Ovary (tissue), 9 donors: Measurements from ENCODE around the gene CENPX. TPM values are rescaled to one million over a fixed set of nuclear protein-coding genes. Genes with fewer than 3 reads are reported as not detected.

Experiments
- DNase-seq, 5 donors: peaks; one replicate each; pipeline ENCODE4 v3.0.0-alpha.2; 2019 to 2020
- H3K27ac ChIP-seq, 2 donors: fragments of 200-600 bp; one replicate each; pipeline versions ENCODE4 v1.5.1 to v1.8.0; 2019 to 2022
- H3K27me3 ChIP-seq: fragments of 200-600 bp; one replicate; pipeline ENCODE4 v1.8.0; 2022
- H3K36me3 ChIP-seq: fragments of 200-600 bp; sonication (generic); one replicate; pipeline ENCODE4 v1.5.1; 2019
- H3K4me1 ChIP-seq: one replicate; pipeline ENCODE4 v1.8.1; 2013; ENCODE audit warnings: mild to moderate bottlenecking, moderate library complexity; ENCODE audit not compliant: insufficient read depth
- H3K4me3 ChIP-seq: fragments of 200-600 bp; sonication (generic); one replicate; pipeline ENCODE4 v1.5.1; 2017
- H3K9me3 ChIP-seq, 2 donors: fragments of 200-600 bp in 1 of 2; sonication (generic) in 1 of 2; one replicate each; pipeline versions ENCODE4 v1.5.1 to v1.8.1; 2013 to 2019; ENCODE audit warnings: mild to moderate bottlenecking in 1 of 2, moderate library complexity in 1 of 2
- EP300 ChIP-seq: sonication (generic); formaldehyde crosslinking; IDR thresholded peaks from one replicate; pipeline ENCODE4 v1.6.1; 2017; ENCODE audit warnings: antibody characterized with exemption
- POLR2A ChIP-seq: fragments of 450-650 bp; IDR thresholded peaks from one replicate; pipeline ENCODE4 v1.6.1; 2017; ENCODE audit warnings: antibody characterized with exemption, mild to moderate bottlenecking, moderate library complexity
- WGBS, 3 donors: extraction: QIAGEN DNeasy Blood & Tissue Kit in 1 of 3; methylation state at CpG; one replicate each; pipeline versions ENCODE4 v1.1.5 to v1.1.7; 2013 to 2017; 5-methylcytosine and 5-hydroxymethylcytosine counted together
- intact Hi-C, 4 donors: fragments of 100-400 bp; cut with DNase I; formaldehyde crosslinking; loops; one replicate each; pipeline versions ENCODE4 v1.11.0 to v1.15.1; 2022 to 2023
- polyA plus RNA-seq, 2 donors: library from polyadenylated mRNA; stranded (reverse); fragments of 200-250 nt in 1 of 2; fragments of 350-450 nt in 1 of 2; fragmentation: Illumina TruSeq in 1 of 2; extraction: RNeasy Lipid Tissue Mini Kit (QIAGEN cat#74804) in 1 of 2; gene quantifications; one replicate each; pipeline ENCODE4 v1.2.3, GENCODE V29; 2013 to 2014
- total RNA-seq, 7 donors: library from RNA; depleted of rRNA in 2 of 7; stranded (reverse); fragments of >200 nt in 2 of 7; fragmentation: NEBNext Ultra II Directional in 3 of 7; extraction: Animal tissue kit (Norgen Biotek cat#: 25700) in 3 of 7; gene quantifications; one replicate each; pipeline versions ENCODE4 v1.1.0 to v1.2.4, GENCODE V29; 2016 to 2023
- TF ChIP-seq, protein P1 (sequence below), 3 donors: fragments of 450-650 bp in 2 of 3; fragments of 200-600 bp in 1 of 3; IDR thresholded peaks; one replicate each; pipeline versions ENCODE4 v1.5.1 to v1.8.0; 2016 to 2022; ENCODE audit warnings: antibody characterized with exemption in 3 of 3, mild to moderate bottlenecking in 1 of 3
- donor health status: DM: no; HTN: no; CAD: no; lungs with moderate emphysema.
- donor health status: DM: no; HTN: no; CAD: no.
- donor health status: Bipolar disorder and iron deficiency.
- donor health status: DM: yes; HTN: yes; CAD: no.
- donor health status: DM: no; HTN: no; CAD: no.
- donor health status: DM: yes; HTN: yes; CAD: no.

CENPX gene
- total and polyA plus RNA-seq, 9 donors, result 3.3 to 68.8 (median 35.3) TPM

DNA sequence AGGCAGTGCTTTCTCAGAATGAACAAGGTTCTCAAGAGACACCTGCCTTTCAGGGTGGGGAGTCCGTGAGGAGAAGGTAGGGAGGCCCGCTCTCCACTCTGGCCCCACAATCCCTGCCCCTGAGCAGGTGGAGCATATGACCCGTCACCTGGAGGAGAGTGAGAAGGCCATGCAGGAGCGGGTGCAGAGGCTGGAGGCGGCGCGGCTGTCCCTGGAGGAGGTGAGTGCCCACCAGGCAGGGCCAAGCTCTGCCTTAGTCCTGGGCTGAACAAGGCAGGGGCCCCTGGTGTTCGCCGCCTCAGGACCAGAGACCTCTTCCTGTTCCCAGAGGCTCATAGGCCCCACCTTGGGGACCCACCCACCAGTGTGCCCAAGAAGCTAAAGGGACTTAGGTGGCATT is 6.3 kb upstream of the CENPX start:
- no peak for TF ChIP-seq EP300
- TF ChIP-seq, protein P1, sequence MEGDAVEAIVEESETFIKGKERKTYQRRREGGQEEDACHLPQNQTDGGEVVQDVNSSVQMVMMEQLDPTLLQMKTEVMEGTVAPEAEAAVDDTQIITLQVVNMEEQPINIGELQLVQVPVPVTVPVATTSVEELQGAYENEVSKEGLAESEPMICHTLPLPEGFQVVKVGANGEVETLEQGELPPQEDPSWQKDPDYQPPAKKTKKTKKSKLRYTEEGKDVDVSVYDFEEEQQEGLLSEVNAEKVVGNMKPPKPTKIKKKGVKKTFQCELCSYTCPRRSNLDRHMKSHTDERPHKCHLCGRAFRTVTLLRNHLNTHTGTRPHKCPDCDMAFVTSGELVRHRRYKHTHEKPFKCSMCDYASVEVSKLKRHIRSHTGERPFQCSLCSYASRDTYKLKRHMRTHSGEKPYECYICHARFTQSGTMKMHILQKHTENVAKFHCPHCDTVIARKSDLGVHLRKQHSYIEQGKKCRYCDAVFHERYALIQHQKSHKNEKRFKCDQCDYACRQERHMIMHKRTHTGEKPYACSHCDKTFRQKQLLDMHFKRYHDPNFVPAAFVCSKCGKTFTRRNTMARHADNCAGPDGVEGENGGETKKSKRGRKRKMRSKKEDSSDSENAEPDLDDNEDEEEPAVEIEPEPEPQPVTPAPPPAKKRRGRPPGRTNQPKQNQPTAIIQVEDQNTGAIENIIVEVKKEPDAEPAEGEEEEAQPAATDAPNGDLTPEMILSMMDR (IDR thresholded peaks at IDR 0.05), result no peak
- TF ChIP-seq POLR2A, result no peak
- 93 to 97% (median 95%) methylated on average over 9 of the region's 9 CpGs for WGBS, 3 donors
- H3K9me3 ChIP-seq, result no peaks in the 10 kb centered on the region
- H3K27ac ChIP-seq, result no peak overlapping the region
- intact Hi-C loops, result loop anchor here in 1 of 4 donors (10.0 kb wide), 1 partner anchor 296 kb away; no protein-coding TSS in a partner anchor
- no peaks in the 10 kb centered on the region for H3K36me3 ChIP-seq
- no peaks in the 10 kb centered on the region for H3K27me3 ChIP-seq
- no peak for DNase-seq
- no peak overlapping the region for H3K4me3 ChIP-seq
- H3K4me1 ChIP-seq, result peaks cover 6% of the 10 kb centered on the region

DNA sequence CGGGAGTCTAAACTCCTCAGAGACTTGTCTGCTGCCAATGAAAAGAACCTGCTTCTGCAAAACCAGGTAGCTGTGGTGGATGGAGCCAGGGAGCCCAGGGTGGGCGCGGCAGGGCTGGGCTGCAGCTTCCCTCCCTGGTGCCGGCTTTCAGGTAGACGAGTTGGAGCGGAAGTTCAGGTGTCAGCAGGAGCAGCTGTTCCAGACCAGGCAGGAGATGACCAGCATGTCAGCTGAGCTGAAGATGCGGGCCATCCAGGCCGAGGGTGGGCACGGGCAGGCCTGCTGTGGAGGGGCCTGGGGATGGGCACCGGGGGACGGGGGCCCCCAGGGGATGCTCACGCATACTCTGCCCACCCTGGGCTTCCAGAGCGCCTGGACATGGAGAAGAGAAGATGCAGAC is 5.6 kb upstream of the CENPX start:
- TF ChIP-seq POLR2A (no peak), EP300 (no peak)
- TF ChIP-seq, protein P1 (IDR thresholded peaks at IDR 0.05), result no peak
- Histone ChIP-seq H3K27ac (no peak overlapping the region), H3K27me3 (no peaks in the 10 kb centered on the region), H3K36me3 (no peaks in the 10 kb centered on the region), H3K9me3 (no peaks in the 10 kb centered on the region), H3K4me1 (peaks cover 8% of the 10 kb centered on the region), H3K4me3 (no peak overlapping the region)
- DNase-seq, result no peak
- intact Hi-C loops, result loop anchor here in 1 of 4 donors (10.0 kb wide), 1 partner anchor 297 kb away; no protein-coding TSS in a partner anchor
- WGBS, 3 donors, result 96 to 98% (median 96%) methylated on average over 9 to 13 of the region's 13 CpGs

- intact Hi-C loops, result loop anchor here in 1 of 4 donors (10.0 kb wide), 1 partner anchor 299 kb away; no protein-coding TSS in a partner anchor
These were observed 2.9 kb upstream of the CENPX start for GRCh38 chr17:82025401-82026107.

DNA sequence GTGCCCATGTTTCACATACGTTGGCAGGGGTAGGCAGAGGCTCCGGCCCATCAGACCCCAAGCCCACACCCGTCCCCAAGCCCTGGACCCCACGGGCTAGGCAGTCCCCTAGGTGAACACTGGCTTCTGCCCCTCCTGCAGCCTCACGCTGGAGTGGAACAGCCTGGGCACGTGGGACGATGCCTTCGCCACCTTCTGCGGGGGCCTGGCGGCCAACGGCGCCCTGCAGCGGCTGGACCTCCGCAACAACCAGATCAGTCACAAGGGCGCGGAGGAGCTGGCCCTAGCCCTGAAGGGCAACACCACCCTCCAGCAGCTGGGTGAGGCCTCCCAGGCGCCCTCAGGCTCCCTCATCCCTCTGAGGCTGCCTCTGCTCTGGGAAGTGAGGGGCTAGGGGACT is 2.2 kb upstream of the CENPX start:
- TF ChIP-seq EP300, result no peak
- TF ChIP-seq, protein P1 (IDR thresholded peaks at IDR 0.05), result no peak
- TF ChIP-seq POLR2A, result no peak
- H3K4me1 ChIP-seq, result peaks cover 8% of the 10 kb centered on the region
- intact Hi-C loops, result loop anchor here in 1 of 4 donors (10.0 kb wide), 1 partner anchor 300 kb away; no protein-coding TSS in a partner anchor
- H3K27ac ChIP-seq, result no peak overlapping the region
- 91 to 95% (median 92%) methylated on average over 9 to 17 of the region's 17 CpGs for WGBS, 3 donors
- H3K4me3 ChIP-seq, result no peak overlapping the region
- no peaks in the 10 kb centered on the region for H3K36me3 ChIP-seq
- no peak for DNase-seq
- no peaks in the 10 kb centered on the region for H3K9me3 ChIP-seq
- H3K27me3 ChIP-seq, result no peaks in the 10 kb centered on the region

More at GRCh38 chr17:82025401-82026107, 2.9 kb upstream of the CENPX start:
- H3K27me3 ChIP-seq, result no peaks in the 10 kb centered on the region
- H3K36me3 ChIP-seq, result no peaks in the 10 kb centered on the region
- TF ChIP-seq, protein P1 (IDR thresholded peaks at IDR 0.05), result no peak
- TF ChIP-seq EP300 (no peak), POLR2A (no peak)
- H3K4me3 ChIP-seq, result no peak overlapping the region
- no peaks in the 10 kb centered on the region for H3K9me3 ChIP-seq
- peaks cover 11% of the 10 kb centered on the region for H3K4me1 ChIP-seq
- WGBS, 3 donors, result 89 to 95% (median 92%) methylated on average over 24 to 25 of the region's 25 CpGs
- DNase-seq, result no peak
- no peak overlapping the region for H3K27ac ChIP-seq
